GM19467 (cell line): Measurements from ENCODE around the gene TEX53.
A peak's percentile ranks its signal among the peaks of the same experiment; 100 is the strongest.

ENCODE experiments used
- ATAC-seq: cut with Tn5 transposase; IDR thresholded peaks from one replicate; pipeline ENCODE4 v1.9.1; 2021; ENCODE audit warnings: mild to moderate bottlenecking, moderate library complexity; ENCODE audit not compliant: unreplicated experiment

Gene TEX53

GRCh38 chr9:114641967-114642366 lies 15.6 kb downstream of the TEX53 start:
- ATAC-seq = no peak

- no peak for ATAC-seq
Measured at GRCh38 chr9:114638404-114638803, 19.2 kb downstream of the TEX53 start.

- ATAC-seq = no peak
Measured at GRCh38 chr9:114634387-114634786, 23.2 kb downstream of the TEX53 start.

- no peak for ATAC-seq
Measured at GRCh38 chr9:114633438-114634089, 24.0 kb downstream of the TEX53 start.

GRCh38 chr9:114631166-114631565 lies 26.4 kb downstream of the TEX53 start:
- ATAC-seq = no peak

- no peak for ATAC-seq
Measured at GRCh38 chr9:114629563-114630090, 28.0 kb downstream of the TEX53 start.

GRCh38 chr9:114627553-114627952 lies 30.1 kb downstream of the TEX53 start:
- no peak for ATAC-seq

- no peak for ATAC-seq
Measured at GRCh38 chr9:114626415-114627020, 31.1 kb downstream of the TEX53 start.

- no peak for ATAC-seq
Measured at GRCh38 chr9:114624677-114625076, 32.9 kb downstream of the TEX53 start.

GRCh38 chr9:114621975-114622609 lies 35.5 kb downstream of the TEX53 start:
- ATAC-seq = no peak

- no peak for ATAC-seq
Measured at GRCh38 chr9:114621561-114621960, 36.0 kb downstream of the TEX53 start.

- peak; percentile 40 for ATAC-seq
Measured at GRCh38 chr9:114619191-114619761, 38.3 kb downstream of the TEX53 start.

GRCh38 chr9:114616684-114617520 lies 40.7 kb downstream of the TEX53 start:
- peak; percentile 62 for ATAC-seq

GRCh38 chr9:114614373-114614772 lies 43.2 kb downstream of the TEX53 start:
- no peak for ATAC-seq

GRCh38 chr9:114613919-114614318 lies 43.7 kb downstream of the TEX53 start:
- ATAC-seq = no peak

- no peak for ATAC-seq
Measured at GRCh38 chr9:114613087-114613486, 44.5 kb downstream of the TEX53 start.

GRCh38 chr9:114612272-114612923 lies 45.2 kb downstream of the TEX53 start:
- ATAC-seq = no peak

- peak; percentile 35 for ATAC-seq
Measured at GRCh38 chr9:114611516-114612271, 45.9 kb downstream of the TEX53 start.

GRCh38 chr9:114608525-114608796 lies 49.1 kb downstream of the TEX53 start:
- no peak for ATAC-seq
